HL-60/S4 treated with retinoic acid at 250 ng/mL for 4 days and 3 days (cell line): ENCODE results near the gene SPINK6.

ENCODE experiments used
- in situ Hi-C: fragments of 300-500 bp; cut with MboI; formaldehyde crosslinking; loops from 2 replicates; pipeline ENCODE4 v1.7.0; 2022; ENCODE audit warnings: low sequenced_read_pairs

Gene SPINK6, protein sequence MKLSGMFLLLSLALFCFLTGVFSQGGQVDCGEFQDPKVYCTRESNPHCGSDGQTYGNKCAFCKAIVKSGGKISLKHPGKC

GRCh38 chr5:148202531-148203203 is at the start of gene SPINK6:
TSS of gene SPINK6 (plus strand) at chr5:148203042. CDS start at chr5:148203097, 55 bp downstream.
- in situ Hi-C loops = no loop called here

GRCh38 chr5:148156609-148157008 is 46.2 kb upstream of the SPINK6 start:
- in situ Hi-C loops = no loop called here

DNA sequence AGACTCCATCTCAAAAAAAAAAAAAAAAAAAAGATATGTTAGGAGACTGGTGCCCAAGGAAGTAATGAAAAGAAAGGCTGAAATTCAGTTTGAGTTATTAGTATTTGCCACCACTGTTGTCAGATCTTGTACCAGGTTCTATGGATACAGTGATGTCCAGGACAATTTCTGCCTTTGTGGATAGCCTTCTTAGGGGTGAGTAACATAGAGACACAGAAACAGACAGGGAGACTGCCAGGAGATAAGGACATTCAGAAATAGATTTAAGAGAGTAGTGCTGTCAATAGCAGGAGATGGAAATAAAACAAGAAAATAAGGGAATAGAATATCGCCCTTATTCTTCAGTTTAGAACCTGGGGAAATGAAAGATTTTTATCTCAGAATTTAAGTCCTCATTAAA is 40.8 kb upstream of the SPINK6 start:
- in situ Hi-C loops = no loop called here

GRCh38 chr5:148163345-148163744 is 39.5 kb upstream of the SPINK6 start:
- in situ Hi-C loops = no loop called here

- in situ Hi-C loops = no loop called here
Observed at GRCh38 chr5:148166550-148167283, 36.1 kb upstream of the SPINK6 start.

DNA sequence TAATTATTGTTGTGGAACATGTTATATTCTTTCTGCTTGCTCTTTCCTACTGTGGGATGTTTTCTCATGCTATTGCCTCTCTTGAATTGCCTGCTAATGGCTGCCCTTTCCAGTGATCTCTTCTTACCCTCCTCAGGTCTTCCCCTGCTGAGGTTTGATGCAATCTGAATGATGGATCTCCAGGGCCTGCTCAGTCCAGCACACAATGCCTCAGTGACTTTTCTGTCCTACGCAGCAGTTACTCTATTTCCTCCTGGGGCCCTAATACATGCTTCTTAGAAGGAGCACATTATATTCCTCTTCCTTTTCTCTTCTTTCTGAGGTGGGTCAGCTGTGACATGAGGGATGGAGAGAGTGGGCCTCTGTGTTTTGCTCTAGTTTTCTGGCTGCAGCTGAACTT is 34.6 kb upstream of the SPINK6 start, which contains the start of gene SPINK14:
Gene SPINK14 (plus strand): TSS at position 301 of the 400 bp plus-strand sequence. CDS start 1,187 bp downstream, outside the sequence.
- in situ Hi-C loops = no loop called here

DNA sequence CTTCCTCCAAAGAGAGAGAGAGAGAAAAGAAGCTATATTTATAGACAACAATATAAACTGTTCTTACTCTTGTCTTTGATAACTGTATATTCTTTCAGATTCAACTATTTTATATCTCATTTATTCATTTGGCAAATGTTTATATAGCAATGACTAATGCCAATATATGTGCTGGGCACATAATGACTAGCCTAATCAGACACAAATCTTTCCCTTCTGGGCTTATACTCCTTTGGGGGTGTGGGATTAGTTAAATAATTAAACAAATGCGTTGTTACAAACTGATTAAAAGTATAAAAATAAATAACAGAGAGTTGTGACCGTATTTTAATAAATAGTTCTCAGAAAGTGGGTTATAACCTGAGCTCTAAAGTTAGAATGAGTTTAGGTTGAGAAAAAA is 30.5 kb upstream of the SPINK6 start:
- in situ Hi-C loops = no loop called here

- in situ Hi-C loops = loop anchor here (25.0 kb wide), 1 partner anchor 561 kb away; no protein-coding TSS in a partner anchor
Observed at GRCh38 chr5:148176480-148176879, 26.4 kb upstream of the SPINK6 start.

GRCh38 chr5:148177207-148177606 is 25.6 kb upstream of the SPINK6 start:
- in situ Hi-C loops = loop anchor here (25.0 kb wide), 1 partner anchor 560 kb away; no protein-coding TSS in a partner anchor

DNA sequence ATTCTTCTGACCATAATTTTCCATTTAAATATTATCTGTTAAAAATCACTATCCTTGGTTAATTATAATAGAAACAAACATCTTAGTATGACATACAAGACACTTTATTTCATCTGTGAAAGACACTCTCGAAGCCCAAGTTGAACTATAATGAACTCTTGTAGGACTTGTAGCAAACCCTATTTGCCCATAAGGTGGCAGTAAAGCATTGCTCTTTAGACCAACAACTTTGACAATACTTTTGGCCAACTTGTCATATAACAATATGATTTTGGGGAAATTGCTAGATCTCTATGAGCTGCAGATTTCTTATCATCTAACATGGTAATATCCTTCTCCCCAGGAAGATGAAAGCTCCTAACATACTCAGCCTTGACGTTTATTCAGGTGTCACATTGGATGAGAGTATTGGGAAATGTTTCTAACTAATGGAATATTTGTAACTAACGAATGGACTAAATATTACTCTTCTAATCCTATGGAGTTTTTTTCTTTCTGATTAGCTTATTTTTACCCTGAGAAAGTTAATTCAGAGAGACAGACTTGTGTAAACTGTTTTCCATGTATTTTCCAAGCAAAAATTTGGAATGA is 23.5 kb upstream of the SPINK6 start:
- in situ Hi-C loops = loop anchor here (25.0 kb wide), 1 partner anchor 558 kb away; no protein-coding TSS in a partner anchor

- in situ Hi-C loops = loop anchor here (25.0 kb wide), 1 partner anchor 551 kb away; no protein-coding TSS in a partner anchor
Observed at GRCh38 chr5:148186248-148187003, 16.4 kb upstream of the SPINK6 start.

- in situ Hi-C loops = loop anchor here (25.0 kb wide), 1 partner anchor 546 kb away; no protein-coding TSS in a partner anchor
Observed at GRCh38 chr5:148191010-148191409, 11.8 kb upstream of the SPINK6 start.

DNA sequence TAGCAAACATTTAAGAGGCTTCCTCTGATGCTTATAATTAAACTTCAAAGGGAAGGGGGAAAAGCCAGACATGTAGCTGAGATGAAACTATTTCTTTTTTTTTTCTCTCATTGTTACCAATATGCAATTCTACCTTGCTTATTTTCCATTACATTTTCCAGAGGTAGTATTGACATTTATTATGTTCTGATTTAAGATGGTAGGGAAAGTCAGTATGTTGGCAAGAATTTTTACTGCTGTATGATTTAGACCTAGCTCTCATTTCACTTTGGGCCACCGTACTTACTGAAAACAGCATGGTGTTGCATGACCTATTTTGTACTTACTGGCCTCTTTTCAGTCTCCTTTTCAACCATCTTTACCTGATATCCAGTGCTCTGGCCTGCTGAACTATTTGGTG is 9.6 kb upstream of the SPINK6 start:
- in situ Hi-C loops = loop anchor here (25.0 kb wide), 1 partner anchor 544 kb away; no protein-coding TSS in a partner anchor

GRCh38 chr5:148201151-148201550 is 1.7 kb upstream of the SPINK6 start:
- in situ Hi-C loops = no loop called here

GRCh38 chr5:148205044-148205806 is 2.4 kb downstream of the SPINK6 start:
- in situ Hi-C loops = no loop called here

DNA sequence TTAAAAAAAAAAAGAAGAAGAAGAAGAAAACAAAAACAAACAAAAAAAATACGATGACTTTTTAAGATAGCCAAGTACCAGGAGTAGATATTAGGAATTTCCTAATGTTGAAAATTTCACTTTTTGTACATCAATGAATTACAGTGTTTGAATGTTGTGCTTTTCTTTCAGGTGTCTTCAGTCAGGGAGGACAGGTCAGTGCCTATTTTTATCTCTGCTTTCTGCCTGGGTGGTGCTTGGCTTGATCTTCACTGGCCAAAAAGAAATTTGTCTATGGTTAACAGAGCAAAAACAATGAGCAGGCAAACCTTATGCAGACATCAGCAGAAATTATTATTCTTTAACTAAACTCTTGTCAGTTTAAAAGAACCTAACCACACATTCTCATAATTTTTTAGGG is 3.0 kb downstream of the SPINK6 start:
- in situ Hi-C loops = no loop called here

DNA sequence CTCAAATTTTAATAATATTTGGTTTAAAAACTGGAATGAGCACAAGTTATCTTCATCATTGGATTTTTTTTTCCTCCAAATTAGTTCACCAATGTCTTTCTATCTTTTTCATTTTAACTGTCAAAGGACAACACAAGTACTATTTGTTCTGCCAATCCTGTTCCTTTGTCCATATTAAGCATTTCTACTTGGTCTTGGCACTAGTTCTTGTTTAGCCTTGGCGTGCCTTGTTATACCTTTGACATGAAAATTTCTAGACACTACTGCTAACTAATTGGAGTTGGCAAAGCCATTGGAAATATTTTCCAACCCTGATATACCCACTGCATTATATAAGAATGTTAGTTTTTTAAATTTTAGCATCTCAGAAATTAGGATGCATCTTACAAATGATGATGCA is 3.8 kb downstream of the SPINK6 start:
- in situ Hi-C loops = no loop called here

DNA sequence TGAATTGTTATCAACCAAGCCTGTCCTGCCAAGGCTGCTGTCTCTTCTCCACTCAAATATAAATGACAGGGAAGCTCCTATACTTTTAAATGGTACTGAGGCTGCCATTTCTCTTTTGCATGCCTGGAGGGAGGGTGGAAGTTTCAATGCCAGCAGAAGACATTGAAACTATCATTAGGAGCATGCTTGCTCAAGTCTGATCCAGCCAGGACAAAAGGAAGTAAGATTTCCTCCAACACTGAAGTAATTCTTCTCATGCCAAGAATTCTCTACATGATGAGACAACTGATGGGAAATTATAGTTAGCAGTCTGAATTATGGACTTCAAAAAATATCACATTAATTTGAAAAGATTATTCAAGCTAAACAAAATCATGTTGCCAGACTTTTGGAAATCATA is 5.4 kb downstream of the SPINK6 start:
- in situ Hi-C loops = no loop called here

DNA sequence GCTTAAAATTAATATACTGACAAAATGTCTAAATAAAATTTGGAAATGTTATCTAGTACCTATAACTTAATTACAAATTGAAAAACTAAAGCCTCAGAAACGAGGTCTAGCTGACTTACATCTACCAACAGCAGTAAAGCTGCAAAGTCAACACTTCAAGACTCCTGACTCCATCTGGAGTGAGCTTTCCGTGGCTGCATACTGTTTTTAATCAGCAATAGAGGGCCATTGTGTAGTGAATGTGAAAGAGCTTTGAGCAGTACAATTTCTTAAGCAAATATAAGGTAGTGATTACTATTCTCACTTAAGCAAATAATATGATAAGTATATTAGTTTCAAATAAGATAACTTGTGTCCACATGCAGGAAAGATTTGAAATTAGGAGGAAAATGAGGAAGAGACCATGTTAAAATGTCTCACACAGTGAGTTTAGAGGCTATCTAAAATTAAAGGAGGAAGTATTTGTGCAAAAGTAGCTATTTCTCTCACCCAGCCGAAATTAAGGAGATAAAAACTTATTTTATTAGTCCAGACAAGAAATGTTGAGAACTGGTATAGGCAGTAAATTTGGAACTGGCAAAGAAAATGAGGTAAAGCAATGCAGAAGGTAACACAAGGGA is 6.4 kb downstream of the SPINK6 start:
- in situ Hi-C loops = no loop called here
